Endothelial cell (in vitro differentiated cells): ENCODE results near the gene NPVF. TPM values are rescaled to one million over a fixed set of nuclear protein-coding genes. Genes with fewer than 3 reads are reported as not detected.

Source experiments
- DNase-seq: peaks from one replicate; pipeline ENCODE4 v3.0.0; 2021; ENCODE audit warnings: low spot score
- H3K27ac Mint-ChIP-seq: one replicate; pipeline ENCODE4 v1.8.0; 2021; ENCODE audit warnings: mixed read lengths, inconsistent platforms; ENCODE audit not compliant: unreplicated experiment
- H3K27me3 Mint-ChIP-seq: one replicate; pipeline ENCODE4 v1.8.0; 2021; ENCODE audit warnings: mild to moderate bottlenecking, moderate library complexity, mixed read lengths, inconsistent platforms; ENCODE audit not compliant: unreplicated experiment
- H3K36me3 Mint-ChIP-seq: one replicate; pipeline ENCODE4 v1.8.0; 2021; ENCODE audit warnings: mild to moderate bottlenecking, low read depth, mixed read lengths, inconsistent platforms; ENCODE audit not compliant: unreplicated experiment
- H3K4me1 Mint-ChIP-seq: one replicate; pipeline ENCODE4 v1.8.0; 2021; ENCODE audit warnings: mild to moderate bottlenecking, mixed read lengths, inconsistent platforms; ENCODE audit not compliant: unreplicated experiment
- H3K4me3 Mint-ChIP-seq: one replicate; pipeline ENCODE4 v1.8.0; 2021; ENCODE audit warnings: mild to moderate bottlenecking, mixed read lengths, inconsistent platforms; ENCODE audit not compliant: unreplicated experiment
- H3K9me3 Mint-ChIP-seq: one replicate; pipeline ENCODE4 v1.8.0; 2021; ENCODE audit warnings: mixed read lengths, inconsistent platforms; ENCODE audit not compliant: unreplicated experiment
- CTCF ChIP-seq: fragments of 200-600 bp; sonication (generic); IDR thresholded peaks from one replicate; pipeline ENCODE4 v1.5.0; 2021; ENCODE audit warnings: antibody characterized with exemption; ENCODE audit not compliant: unreplicated experiment
- long read RNA-seq: library from polyadenylated mRNA; unstranded; transcript quantifications from one replicate; pipeline ENCODE4 v2.0.0, GENCODE V29; 2020; ENCODE audit not compliant: unreplicated experiment
- total RNA-seq: library from RNA; stranded (reverse); fragmentation: NEBNext Ultra II Directional; extraction: Animal tissue kit (Norgen Biotek cat#: 25700); gene quantifications from one replicate; pipeline ENCODE4 v1.2.1, GENCODE V29; 2021; ENCODE audit not compliant: unreplicated experiment

NPVF gene
- not detected for total RNA-seq
- long read RNA-seq, result 0 reads

GRCh38 chr7:25228386-25228785 is at the start of gene NPVF:
TSS of gene NPVF (minus strand) at chr7:25228486. CDS start at chr7:25228439, 47 bp downstream.
- Mint-ChIP-seq H3K36me3 (no peaks in the 10 kb centered on the region), H3K4me1 (no peaks in the 10 kb centered on the region), H3K9me3 (no peaks in the 10 kb centered on the region), H3K27me3 (no peaks in the 10 kb centered on the region), H3K4me3 (no peak within 1 kb of the TSS), H3K27ac (no peak within 1 kb of the TSS)
- TF ChIP-seq CTCF, result no peak
- DNase-seq, result no peak

GRCh38 chr7:25272265-25272664 is 44.0 kb upstream of the NPVF start:
- no peaks in the 10 kb centered on the region for H3K4me1 Mint-ChIP-seq

GRCh38 chr7:25263337-25263736 is 35.1 kb upstream of the NPVF start:
- Mint-ChIP-seq H3K27me3 (no peaks in the 10 kb centered on the region), H3K4me3 (no peak overlapping the region), H3K9me3 (no peaks in the 10 kb centered on the region), H3K27ac (no peak overlapping the region), H3K4me1 (no peaks in the 10 kb centered on the region), H3K36me3 (no peaks in the 10 kb centered on the region)
- no peak for TF ChIP-seq CTCF
- DNase-seq, result no peak

More at GRCh38 chr7:25272265-25272664, 44.0 kb upstream of the NPVF start:
- H3K27me3 Mint-ChIP-seq, result no peaks in the 10 kb centered on the region
- no peaks in the 10 kb centered on the region for H3K9me3 Mint-ChIP-seq
- no peak overlapping the region for H3K4me3 Mint-ChIP-seq
- no peaks in the 10 kb centered on the region for H3K36me3 Mint-ChIP-seq
- no peak for DNase-seq
- no peak for TF ChIP-seq CTCF
- H3K27ac Mint-ChIP-seq, result no peak overlapping the region

- Mint-ChIP-seq H3K27me3 (no peaks in the 10 kb centered on the region), H3K4me1 (no peaks in the 10 kb centered on the region), H3K4me3 (no peak overlapping the region), H3K27ac (no peak overlapping the region), H3K9me3 (no peaks in the 10 kb centered on the region), H3K36me3 (no peaks in the 10 kb centered on the region)
- no peak for TF ChIP-seq CTCF
- DNase-seq, result no peak
Measured at GRCh38 chr7:25262586-25262985, 34.3 kb upstream of the NPVF start.

- Mint-ChIP-seq H3K36me3 (no peaks in the 10 kb centered on the region), H3K27me3 (no peaks in the 10 kb centered on the region), H3K4me3 (no peak overlapping the region), H3K4me1 (no peaks in the 10 kb centered on the region), H3K27ac (no peak overlapping the region), H3K9me3 (no peaks in the 10 kb centered on the region)
- TF ChIP-seq CTCF, result no peak
- no peak for DNase-seq
Measured at GRCh38 chr7:25261545-25262140, 33.4 kb upstream of the NPVF start.
